Right cardiac atrium (tissue), 5 donors: ENCODE measurements around the gene KCNT2. TPM values are rescaled to one million over a fixed set of nuclear protein-coding genes. Genes with fewer than 3 reads are reported as not detected.

Source experiments
- ATAC-seq, 2 donors: fragments of 200-7000 bp; cut with Tn5 transposase; one replicate each; pipeline versions ENCODE4 v1.8.0 to v1.9.1; 2020; ENCODE audit warnings: moderate library complexity in 2 of 2, mild to moderate bottlenecking in 1 of 2
- DNase-seq, 3 donors: peaks; one replicate each; pipeline ENCODE4 v3.0.0-alpha.2; 2020
- H3K27ac ChIP-seq: one replicate; pipeline ENCODE4 v1.5.1; 2013; ENCODE audit warnings: mild to moderate bottlenecking, low read length, control low read depth, moderate library complexity
- H3K27me3 ChIP-seq: one replicate; pipeline ENCODE4 v1.6.1; 2013; ENCODE audit not compliant: control insufficient read depth, insufficient read depth
- H3K4me1 ChIP-seq: one replicate; pipeline ENCODE4 v1.6.1; 2013; ENCODE audit warnings: low read length; ENCODE audit not compliant: control insufficient read depth, insufficient read depth
- H3K4me3 ChIP-seq: one replicate; pipeline ENCODE4 v1.5.1; 2013; ENCODE audit warnings: low read length, control low read depth
- H3K9me3 ChIP-seq: one replicate; pipeline ENCODE4 v1.6.1; 2013; ENCODE audit warnings: low read length; ENCODE audit not compliant: control insufficient read depth
- WGBS: extraction: QIAGEN DNeasy Blood & Tissue Kit; methylation state at CpG from one replicate; pipeline ENCODE4 v1.1.7; 2013; 5-methylcytosine and 5-hydroxymethylcytosine counted together
- intact Hi-C, 4 donors: fragments of 100-400 bp; cut with DNase I; formaldehyde crosslinking; loops; one replicate each; pipeline versions ENCODE4 v1.11.0 to v1.14.0; 2022 to 2023
- polyA plus RNA-seq: library from polyadenylated mRNA; stranded (reverse); fragments of 200-250 nt; gene quantifications from one replicate; pipeline ENCODE4 v1.2.3, GENCODE V29; 2013
- total RNA-seq, 4 donors: library from RNA; stranded (reverse); fragmentation: NEBNext Ultra II Directional; extraction: Animal tissue kit (Norgen Biotek cat#: 25700); gene quantifications; one replicate each; pipeline ENCODE4 v1.2.1, GENCODE V29; 2021
- donor health status: healthy with polysubstance abuse.
- donor health status: DM: no; HTN: yes; CAD: no.
- donor health status: DM: no; HTN: no; CAD: no.
- donor health status: DM: no; HTN: yes; CAD: no; lungs with severe emphysema.
- donor health status: DM: yes; HTN: yes; CAD: no.

KCNT2 gene
- total and polyA plus RNA-seq, 5 donors: 1.9 to 7.1 (median 4.1) TPM

DNA sequence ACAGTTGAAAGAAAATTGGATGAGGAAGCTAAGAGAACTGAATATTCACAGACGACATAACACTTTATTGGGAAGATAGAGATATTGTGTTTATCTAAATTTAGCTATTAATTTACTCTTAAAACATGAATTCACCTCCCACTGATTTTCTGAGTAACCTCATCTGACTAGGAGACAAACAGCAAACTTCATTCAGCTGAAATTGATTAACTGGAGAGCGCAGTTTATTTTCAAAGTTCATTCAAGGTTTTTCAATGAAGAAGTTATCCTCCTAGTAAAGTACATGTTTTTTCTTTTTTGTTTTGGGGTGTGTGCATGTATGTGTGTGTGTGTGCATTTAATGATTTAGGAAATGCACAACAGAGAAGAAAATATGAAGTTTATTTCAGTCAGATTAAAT, 215.0 kb downstream of the KCNT2 start:
- Histone ChIP-seq H3K27ac (no peak overlapping the region), H3K4me3 (no peak overlapping the region), H3K4me1 (no peaks in the 10 kb centered on the region), H3K9me3 (no peaks in the 10 kb centered on the region), H3K27me3 (no peaks in the 10 kb centered on the region)
- intact Hi-C loops: no loop called here
- DNase-seq (no peak), ATAC-seq (no peak)
- WGBS: 65% methylated on average over 2 of the region's 2 CpGs

DNA sequence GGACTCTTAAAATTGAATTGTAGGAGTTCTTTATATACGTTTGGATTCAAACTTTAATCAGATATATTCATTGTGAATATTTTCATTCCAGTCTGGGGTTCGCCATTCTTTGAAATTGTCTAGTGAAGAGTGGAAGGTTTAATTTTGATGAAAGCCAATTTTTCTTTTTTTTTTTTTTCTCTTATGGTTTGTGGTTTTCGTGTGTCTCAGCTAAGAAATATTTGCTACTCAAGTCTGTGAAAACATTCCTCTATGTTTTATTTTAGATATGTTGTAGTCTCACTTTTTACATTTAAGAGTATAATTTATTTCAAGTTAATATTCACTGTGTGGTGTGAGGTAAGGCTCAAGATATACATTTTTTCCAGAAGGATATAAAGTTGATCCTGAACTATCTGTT, 220.5 kb downstream of the KCNT2 start:
- intact Hi-C loops: no loop called here
- no peaks in the 10 kb centered on the region for H3K4me1 ChIP-seq
- H3K9me3 ChIP-seq: no peaks in the 10 kb centered on the region
- DNase-seq: no peak
- no peak for ATAC-seq
- no peak overlapping the region for H3K4me3 ChIP-seq
- WGBS: 90% methylated on average over 3 of the region's 3 CpGs
- H3K27me3 ChIP-seq: no peaks in the 10 kb centered on the region
- H3K27ac ChIP-seq: no peak overlapping the region

DNA sequence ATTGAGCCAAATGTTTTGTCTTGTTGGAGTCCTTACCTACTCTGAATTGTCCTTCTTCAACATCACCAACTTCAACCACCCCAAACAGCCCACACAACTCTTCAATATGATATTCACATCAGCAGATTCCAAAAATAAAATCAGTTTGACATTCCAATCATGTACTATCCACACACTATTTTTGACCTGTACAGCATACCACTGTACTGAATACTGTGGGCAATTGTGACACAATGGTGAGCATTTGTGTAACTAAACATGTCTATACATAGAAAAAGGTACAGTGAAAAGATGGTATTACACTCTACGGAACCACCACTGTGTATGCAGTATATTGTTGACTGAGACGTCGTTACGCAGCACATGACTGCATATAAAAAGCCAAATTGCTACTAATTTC, 223.1 kb downstream of the KCNT2 start:
- no peak for DNase-seq
- 93% methylated on average over 4 of the region's 4 CpGs for WGBS
- H3K4me3 ChIP-seq: no peak overlapping the region
- no peak for ATAC-seq
- no peak overlapping the region for H3K27ac ChIP-seq
- H3K4me1 ChIP-seq: no peaks in the 10 kb centered on the region
- intact Hi-C loops: no loop called here
- H3K27me3 ChIP-seq: no peaks in the 10 kb centered on the region
- H3K9me3 ChIP-seq: no peaks in the 10 kb centered on the region

DNA sequence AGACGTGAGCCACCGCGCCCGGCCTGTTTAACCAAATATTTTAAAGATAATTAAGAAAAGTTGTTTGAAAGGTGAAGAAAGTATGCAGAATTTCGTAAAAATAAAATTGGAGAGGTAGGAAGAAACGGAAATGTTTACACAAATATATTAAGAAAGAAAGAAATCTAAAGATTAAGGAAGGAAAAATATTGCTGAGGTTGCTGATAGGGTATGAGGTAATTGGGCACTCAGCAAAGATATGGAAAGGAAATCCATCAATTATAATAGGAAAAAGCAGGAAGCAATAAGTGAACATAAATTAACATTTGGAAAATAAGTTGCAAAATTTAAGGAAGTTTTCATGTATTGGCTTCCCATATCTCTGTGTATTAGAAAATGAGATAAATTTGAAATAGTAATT, 225.9 kb downstream of the KCNT2 start:
- intact Hi-C loops: no loop called here
- H3K27me3 ChIP-seq: no peaks in the 10 kb centered on the region
- no peak overlapping the region for H3K27ac ChIP-seq
- ATAC-seq (no peak), DNase-seq (peak in 1 of 3 donors; percentile 28)
- WGBS: 79% methylated on average over 6 of the region's 6 CpGs
- H3K4me1 ChIP-seq: no peaks in the 10 kb centered on the region
- no peaks in the 10 kb centered on the region for H3K9me3 ChIP-seq
- H3K4me3 ChIP-seq: no peak overlapping the region

DNA sequence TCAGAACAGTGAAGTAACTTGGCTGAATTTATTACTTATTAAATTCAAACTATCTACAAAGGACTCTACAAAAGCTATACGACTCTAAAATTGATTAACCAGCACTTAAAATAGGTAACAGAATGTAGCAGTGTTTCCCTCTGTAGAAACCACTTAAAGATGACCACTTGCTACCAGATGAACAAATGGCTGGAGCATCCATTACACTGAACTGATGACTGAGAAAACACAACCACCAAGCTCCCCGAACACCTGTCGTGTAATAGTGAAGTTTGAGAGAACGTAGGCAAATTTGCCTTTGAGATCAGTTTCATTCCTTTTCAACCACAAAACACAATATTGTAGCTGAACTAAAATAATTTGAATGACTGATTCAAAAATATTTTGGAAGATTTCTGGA, 226.7 kb downstream of the KCNT2 start:
- Histone ChIP-seq H3K27me3 (no peaks in the 10 kb centered on the region), H3K4me3 (no peak overlapping the region), H3K27ac (no peak overlapping the region), H3K4me1 (no peaks in the 10 kb centered on the region), H3K9me3 (no peaks in the 10 kb centered on the region)
- intact Hi-C loops: no loop called here
- 95% methylated on average over 4 of the region's 4 CpGs for WGBS
- DNase-seq (no peak), ATAC-seq (no peak)

DNA sequence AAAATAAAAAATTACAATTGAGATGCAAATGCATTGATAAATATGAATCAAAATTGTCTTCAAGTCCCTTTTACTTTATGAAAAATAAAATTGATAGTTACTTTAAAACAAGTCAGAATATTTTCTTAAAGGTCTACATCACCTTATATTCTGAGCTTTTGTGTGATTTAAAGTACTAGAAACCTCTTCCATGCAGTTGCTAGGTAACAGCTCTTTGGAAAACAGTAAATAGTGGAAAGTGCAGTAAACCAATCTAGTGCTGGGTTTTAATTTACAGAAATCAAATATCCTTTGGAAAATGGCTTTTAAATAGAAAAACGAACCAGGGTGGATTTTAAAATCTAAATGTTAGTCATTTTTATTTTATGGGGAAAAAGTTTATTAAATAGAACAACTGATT, 227.9 kb downstream of the KCNT2 start:
- H3K4me1 ChIP-seq: no peaks in the 10 kb centered on the region
- intact Hi-C loops: no loop called here
- DNase-seq (no peak), ATAC-seq (no peak)
- H3K27ac ChIP-seq: no peak overlapping the region
- no peaks in the 10 kb centered on the region for H3K9me3 ChIP-seq
- no peak overlapping the region for H3K4me3 ChIP-seq
- no peaks in the 10 kb centered on the region for H3K27me3 ChIP-seq
- WGBS: 20% methylated on average over 1 of the region's 1 CpG

DNA sequence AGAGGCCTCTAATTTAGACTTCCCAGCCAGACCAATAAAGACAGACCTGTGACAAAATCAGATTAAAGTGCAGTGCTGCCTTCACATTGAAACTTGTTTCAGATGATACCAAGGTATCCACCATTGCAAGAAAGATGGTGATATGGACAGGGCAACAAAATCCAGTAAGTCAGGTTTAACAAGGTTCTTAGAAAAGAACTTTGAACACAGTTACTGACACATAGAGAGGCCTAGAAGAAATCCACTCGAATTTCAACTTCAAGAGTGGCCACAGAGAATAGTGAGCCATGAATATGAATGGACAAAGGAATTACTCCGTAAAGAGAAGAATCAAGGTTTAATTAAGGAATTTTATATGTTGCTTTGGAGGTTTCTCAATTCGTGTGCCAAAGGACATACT, 230.4 kb downstream of the KCNT2 start:
- no peaks in the 10 kb centered on the region for H3K27me3 ChIP-seq
- no peaks in the 10 kb centered on the region for H3K4me1 ChIP-seq
- no peak overlapping the region for H3K27ac ChIP-seq
- ATAC-seq (no peak), DNase-seq (no peak)
- WGBS: 87% methylated on average over 3 of the region's 3 CpGs
- intact Hi-C loops: no loop called here
- no peak overlapping the region for H3K4me3 ChIP-seq
- no peaks in the 10 kb centered on the region for H3K9me3 ChIP-seq

DNA sequence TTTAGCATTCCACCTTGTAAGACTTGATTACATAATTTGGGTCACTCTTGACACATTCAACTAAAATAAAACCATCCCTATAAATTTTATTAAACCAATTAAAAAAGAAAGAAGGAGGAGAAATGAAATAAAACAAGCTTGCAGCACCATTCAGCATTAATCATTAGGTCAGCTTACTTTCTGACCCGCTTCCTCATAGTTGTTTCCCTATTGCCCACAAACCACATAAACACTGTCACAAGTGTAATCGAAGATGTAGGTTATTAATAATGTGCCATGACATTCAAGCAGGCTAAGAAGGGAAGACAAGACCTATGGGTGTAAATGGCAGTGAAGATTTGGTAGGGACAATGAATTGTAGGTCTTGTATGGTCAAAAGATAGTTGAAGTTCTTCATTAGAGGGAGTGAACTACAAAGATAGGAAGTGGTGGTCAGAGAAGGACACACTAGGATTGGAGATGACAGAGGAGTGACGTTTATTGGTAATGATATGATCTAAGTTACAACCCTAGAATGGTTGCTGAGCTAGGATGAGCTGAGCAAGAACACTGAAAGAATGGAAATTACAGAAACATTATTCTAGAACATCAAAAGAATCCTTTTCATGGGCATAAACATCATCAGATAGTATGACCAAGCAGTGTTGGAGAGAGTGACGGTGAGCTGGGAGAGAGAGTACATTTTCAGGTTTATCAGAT, 231.5 kb downstream of the KCNT2 start:
- H3K27me3 ChIP-seq: no peaks in the 10 kb centered on the region
- H3K27ac ChIP-seq: no peak overlapping the region
- 84% methylated on average over 4 of the region's 4 CpGs for WGBS
- no peak overlapping the region for H3K4me3 ChIP-seq
- ATAC-seq: no peak
- H3K9me3 ChIP-seq: no peaks in the 10 kb centered on the region
- H3K4me1 ChIP-seq: no peaks in the 10 kb centered on the region
- DNase-seq: no peak
- intact Hi-C loops: no loop called here

DNA sequence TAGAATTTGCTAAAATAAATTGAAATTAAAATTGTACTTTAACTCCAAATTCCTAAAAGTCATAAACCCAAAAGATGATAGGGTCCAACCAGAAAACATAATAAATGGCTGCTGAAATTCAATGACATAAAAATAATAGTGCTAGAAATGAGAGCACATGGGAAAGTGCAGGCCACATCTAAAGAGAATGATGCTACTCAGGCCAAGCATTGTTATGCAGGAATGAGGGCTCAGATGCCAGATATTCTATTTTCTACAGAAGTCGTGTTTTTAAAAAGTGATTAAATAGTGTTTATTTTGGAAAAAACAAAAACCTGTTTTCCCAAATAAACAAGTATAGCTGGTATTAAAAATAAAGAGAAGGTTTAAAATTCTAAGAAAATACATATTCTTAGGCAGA, 234.4 kb downstream of the KCNT2 start:
- Histone ChIP-seq H3K27ac (no peak overlapping the region), H3K27me3 (no peaks in the 10 kb centered on the region), H3K4me1 (no peaks in the 10 kb centered on the region), H3K4me3 (no peak overlapping the region), H3K9me3 (no peaks in the 10 kb centered on the region)
- DNase-seq (no peak), ATAC-seq (no peak)
- intact Hi-C loops: no loop called here
- 43% methylated on average over 1 of the region's 1 CpG for WGBS

DNA sequence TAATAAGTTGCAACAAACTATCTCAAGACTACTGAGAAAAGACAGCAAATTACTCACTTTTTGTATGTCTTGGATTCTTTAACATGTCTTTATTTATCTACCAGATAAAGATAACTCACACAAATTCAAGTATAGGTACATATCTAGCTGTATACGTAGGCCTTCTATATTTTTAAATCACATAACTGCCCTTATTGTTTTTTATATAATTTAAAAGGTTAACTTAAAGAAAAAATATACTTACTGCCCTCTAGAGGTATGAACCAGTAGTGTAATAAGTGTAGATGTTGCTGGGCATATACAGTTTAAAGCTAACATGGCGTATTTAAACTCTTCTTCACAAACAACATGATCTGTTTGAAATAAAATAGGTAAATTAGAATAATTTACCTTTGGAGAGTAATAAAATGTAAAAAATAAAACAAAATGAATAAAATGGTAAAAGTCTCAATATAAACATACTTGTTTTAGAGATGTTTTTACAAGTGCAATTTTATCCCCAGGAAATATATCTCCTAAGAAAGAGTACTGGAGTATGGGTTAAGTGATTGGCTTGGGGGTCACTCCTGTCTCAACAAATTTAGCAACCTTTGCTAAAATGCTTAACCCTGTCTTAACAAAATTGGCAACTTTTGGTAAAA, 235.2 kb downstream of the KCNT2 start:
- WGBS: 61% methylated on average over 2 of the region's 2 CpGs
- no peak for DNase-seq
- intact Hi-C loops: no loop called here
- H3K27me3 ChIP-seq: no peaks in the 10 kb centered on the region
- no peak overlapping the region for H3K4me3 ChIP-seq
- no peak for ATAC-seq
- H3K4me1 ChIP-seq: no peaks in the 10 kb centered on the region
- no peaks in the 10 kb centered on the region for H3K9me3 ChIP-seq
- no peak overlapping the region for H3K27ac ChIP-seq

DNA sequence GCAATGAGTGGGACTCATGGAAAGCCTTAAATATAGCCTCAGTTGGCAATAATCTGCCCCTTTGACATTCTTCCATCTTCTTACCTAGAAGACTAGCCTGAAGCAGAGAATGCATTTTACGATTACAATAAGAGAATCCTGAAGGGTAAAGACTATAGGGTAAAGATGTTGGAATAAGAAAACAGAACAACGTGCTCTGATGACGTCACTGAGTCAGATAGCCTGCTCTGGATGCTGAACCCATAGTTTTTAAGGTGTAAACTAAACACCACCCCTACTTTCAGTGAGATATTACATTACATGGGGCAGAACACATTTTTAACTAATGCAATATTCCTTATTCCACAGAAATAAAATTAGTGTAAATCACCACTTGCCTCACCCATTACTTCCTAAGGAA, 240.4 kb downstream of the KCNT2 start:
- ATAC-seq (no peak), DNase-seq (no peak)
- WGBS: 84% methylated on average over 3 of the region's 3 CpGs
- no peaks in the 10 kb centered on the region for H3K27me3 ChIP-seq
- H3K4me3 ChIP-seq: no peak overlapping the region
- no peaks in the 10 kb centered on the region for H3K9me3 ChIP-seq
- H3K27ac ChIP-seq: no peak overlapping the region
- H3K4me1 ChIP-seq: no peaks in the 10 kb centered on the region
- intact Hi-C loops: no loop called here
